ENCODE measurements around the gene ZNF91.
"Not testable (repeated sequence)": the region's sequence is repeated elsewhere in the genome, so short reads cannot be mapped to it uniquely, and the experiment has no call there.

The ZNF91 gene

DNA sequence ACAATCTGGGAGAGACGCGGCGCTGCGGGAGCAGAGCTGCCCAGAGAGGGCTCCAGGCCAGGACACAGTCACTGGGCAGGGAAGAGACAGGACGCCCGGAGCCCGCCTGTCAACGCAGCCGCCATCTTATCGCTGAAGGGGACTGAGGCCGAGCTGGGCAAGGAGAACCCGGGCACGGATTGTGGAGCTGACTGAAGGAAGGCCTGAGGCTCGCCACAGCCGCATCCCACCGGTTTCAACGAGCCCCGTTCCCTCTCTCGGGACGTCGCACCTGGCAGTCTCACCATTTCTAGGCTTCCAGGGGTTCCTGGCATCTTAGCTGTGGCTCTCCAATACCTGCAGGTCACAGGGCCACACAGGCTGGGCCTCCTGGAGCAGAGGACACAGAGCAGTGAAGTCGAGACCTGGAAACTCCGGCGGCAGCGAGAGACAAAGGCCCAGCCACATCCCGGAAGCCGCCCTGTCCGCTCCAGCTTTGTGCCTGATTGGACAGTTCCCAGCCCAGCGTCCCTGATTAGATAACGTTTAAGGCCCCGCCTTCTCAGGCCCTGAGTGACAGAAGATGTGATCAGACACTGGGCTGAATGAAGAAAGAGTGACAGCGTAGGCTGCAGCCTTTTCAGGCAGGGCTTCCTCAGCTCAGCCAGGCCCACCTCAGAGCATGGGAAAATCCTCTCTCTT, at the start of gene ZNF91:
Gene ZNF91 (minus strand): TSS at position 431 of the 681 bp plus-strand sequence. CDS start 117 bp downstream, at position 314.
- DNase-seq: peak; percentile 95

- no peak for DNase-seq
Observed at GRCh38 chr19:23440791-23441190, 45.5 kb upstream of the ZNF91 start.

- DNase-seq: no peak
Observed at GRCh38 chr19:23440207-23440606, 44.9 kb upstream of the ZNF91 start.

- no peak for DNase-seq
Observed at GRCh38 chr19:23439623-23440022, 44.4 kb upstream of the ZNF91 start.

- DNase-seq: no peak
Observed at GRCh38 chr19:23437901-23438300, 42.6 kb upstream of the ZNF91 start.

DNA sequence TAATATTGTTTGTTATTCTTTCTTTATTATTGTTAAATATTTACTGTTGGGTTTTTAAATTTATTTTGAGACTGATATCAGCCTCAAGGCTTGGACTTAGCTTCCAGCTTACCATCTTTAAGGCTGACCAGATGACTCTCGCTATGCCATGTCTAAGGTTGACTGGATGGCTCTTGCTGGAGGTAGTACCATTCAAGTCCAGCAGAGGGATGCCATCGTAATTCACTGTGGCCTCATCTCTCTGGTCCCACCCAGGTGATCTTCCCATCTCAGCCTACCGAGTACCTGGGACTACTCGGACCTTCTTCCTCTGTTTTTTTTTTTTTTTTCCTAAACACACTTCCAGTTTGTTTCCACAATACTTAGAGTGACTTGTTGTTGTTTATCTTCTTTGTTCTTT, 41.7 kb upstream of the ZNF91 start:
- no peak for DNase-seq

GRCh38 chr19:23436318-23436717, 41.0 kb upstream of the ZNF91 start:
- no peak for DNase-seq

GRCh38 chr19:23420824-23421223, 25.6 kb upstream of the ZNF91 start:
- DNase-seq: no peak

DNA sequence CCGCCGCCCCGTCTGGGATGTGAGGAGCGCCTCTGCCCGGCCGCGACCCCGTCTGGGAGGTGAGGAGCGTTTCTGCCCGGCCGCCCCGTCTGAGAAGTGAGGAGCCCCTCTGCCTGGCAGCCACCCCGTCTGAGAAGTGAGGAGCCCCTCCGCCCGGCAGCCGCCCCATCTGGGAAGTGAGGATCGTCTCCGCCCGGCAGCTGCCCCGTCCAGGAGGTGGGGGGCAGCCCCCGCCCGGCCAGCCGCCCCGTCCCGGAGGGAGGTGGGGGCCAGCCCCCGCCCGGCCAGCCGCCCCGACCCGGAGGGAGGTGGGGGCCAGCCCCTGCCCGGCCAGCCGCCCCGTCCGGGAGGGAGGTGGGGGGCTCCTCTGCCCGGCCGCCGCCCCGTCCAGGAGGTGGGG, 24.0 kb upstream of the ZNF91 start:
- DNase-seq: not testable (repeated sequence)

- no peak for DNase-seq
Observed at GRCh38 chr19:23415561-23416191, 20.4 kb upstream of the ZNF91 start.

DNA sequence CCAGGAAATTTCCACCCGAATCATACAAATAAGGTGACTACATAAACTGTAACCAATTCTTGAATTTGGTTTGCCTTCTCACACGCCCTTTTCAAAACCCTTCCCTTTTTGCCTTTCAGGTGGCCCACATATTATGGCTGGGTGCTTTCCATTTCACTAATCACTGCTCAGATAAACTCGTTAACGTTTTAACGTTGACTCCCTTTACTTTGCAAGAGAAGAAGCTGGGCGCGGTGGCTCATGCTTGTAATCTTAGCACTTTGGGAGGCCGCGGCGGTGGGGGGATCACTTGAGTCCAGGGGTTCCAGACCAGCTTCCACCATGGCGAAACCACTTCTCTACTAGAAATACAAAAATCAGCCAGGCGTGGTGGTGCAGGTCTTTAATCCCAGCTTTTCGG, 19.8 kb upstream of the ZNF91 start:
- no peak for DNase-seq

DNA sequence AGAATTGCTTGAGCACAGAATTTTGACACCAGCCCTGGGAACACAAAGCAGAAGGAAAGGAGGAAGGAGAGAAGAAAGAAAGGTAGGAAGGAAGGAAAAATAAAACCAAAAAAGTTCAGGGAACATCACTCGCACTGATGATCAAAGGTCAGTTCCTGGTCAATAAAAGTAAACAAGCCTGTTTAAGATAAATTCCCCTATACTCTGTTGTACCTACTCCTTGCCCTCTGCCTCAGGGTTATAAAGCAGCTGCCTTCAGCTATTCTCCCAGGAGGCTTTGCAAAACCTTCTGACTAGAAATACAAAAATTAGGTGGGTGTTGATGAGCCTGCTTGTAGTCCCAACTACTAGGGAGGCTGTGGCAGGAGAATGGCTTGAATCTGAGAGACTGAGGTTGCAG, 14.9 kb upstream of the ZNF91 start:
- DNase-seq: no peak

DNA sequence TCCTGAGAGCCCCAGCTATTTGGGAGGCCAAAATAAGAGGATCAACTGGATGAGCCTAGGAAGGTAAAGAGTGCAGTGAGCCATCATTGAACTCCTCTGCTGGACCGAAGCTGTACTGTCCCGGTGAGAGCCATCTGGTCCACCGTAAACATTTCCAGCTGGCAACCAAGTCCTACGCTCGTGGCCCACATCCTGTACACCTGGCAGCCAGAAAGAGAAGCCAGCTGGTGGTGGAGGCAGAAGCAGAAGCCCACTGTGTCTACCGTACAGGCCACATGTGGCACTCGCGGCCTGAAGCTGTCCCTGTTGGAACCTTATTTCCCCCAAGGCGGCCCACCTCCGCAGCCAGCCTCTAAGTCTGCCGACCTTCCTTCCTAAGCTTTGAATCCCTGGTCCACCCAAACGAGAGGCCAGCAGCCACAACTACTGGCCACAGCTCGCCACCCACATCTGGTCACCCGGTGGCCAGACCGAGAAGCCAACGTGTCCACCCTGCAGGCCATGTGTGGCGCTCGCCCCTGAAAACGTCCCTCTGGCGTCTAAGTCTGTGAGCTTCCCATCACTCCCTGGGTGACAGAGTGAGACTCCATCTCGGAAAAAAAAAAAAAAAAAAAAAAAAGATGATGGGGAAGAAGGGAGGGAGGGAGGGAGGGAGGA, 14.2 kb upstream of the ZNF91 start:
- DNase-seq: no peak

- DNase-seq: no peak
Observed at GRCh38 chr19:23407616-23408133, 12.4 kb upstream of the ZNF91 start.

- DNase-seq: no peak
Observed at GRCh38 chr19:23406721-23407120, 11.4 kb upstream of the ZNF91 start.

DNA sequence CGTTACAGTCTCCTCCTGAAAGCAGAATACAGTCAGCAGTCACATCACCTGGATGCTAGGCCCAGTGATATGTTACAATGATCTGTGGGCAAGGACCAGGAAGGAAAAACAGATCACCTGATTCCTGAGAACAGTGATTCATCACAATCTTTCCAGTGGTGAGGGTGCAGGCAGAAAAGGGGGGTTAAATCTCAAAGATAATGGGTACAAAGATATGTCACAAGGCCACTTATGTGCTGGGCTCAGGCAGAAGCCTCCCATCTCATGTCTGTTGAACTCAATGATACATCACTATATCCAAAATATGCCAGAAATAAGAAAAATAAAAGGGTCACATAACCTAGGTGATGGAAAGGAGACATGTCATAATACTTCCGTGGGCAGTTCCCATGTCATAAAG, 10.8 kb upstream of the ZNF91 start:
- DNase-seq: no peak

- DNase-seq: no peak
Observed at GRCh38 chr19:23404676-23405075, 9.4 kb upstream of the ZNF91 start.

- no peak for DNase-seq
Observed at GRCh38 chr19:23403581-23404324, 8.5 kb upstream of the ZNF91 start.

DNA sequence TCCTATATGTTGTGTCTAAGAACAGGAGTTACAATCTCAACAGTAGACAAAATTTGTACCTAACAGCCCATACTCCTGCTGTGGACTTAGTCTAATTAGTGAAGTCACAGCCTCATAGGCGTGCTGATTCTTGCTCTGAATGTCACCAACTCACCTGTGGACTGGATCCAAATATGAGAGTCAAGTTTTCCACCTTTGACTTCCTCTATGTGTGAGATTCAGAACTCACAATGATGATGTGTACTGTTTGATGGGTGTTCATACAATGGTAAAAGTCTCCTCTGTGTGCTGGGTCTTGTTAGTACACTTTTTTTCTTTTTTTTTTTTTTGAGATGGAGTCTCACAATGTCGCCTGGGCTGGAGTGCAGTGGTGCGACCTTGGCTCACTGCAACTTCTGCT, 7.8 kb upstream of the ZNF91 start:
- no peak for DNase-seq

- DNase-seq: no peak
Observed at GRCh38 chr19:23402388-23402787, 7.1 kb upstream of the ZNF91 start.

DNA sequence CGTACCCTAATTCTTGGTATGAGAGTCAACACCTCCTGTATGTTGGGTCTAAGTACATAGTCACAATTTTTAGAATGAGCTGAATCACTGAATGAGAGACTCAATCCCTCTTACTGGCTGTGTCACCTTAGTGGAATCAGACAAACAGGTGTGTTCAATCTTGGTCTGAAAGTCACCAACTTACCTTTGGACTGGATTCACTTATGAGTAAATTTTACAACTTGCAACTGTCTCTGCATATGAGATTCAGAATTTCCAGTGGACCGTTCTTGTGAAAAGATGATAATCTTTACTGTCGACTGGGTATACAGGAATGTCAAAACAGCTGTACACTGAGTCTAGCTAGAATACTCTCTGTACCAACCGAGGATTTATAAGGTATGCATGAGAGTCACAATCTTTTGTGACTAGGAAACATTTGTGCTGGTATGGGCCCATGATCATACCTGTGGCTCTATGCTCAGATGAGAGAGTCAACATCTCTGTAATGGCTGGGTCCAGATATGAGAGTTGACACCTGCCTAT, 5.9 kb upstream of the ZNF91 start:
- DNase-seq: no peak

- no peak for DNase-seq
Observed at GRCh38 chr19:23399443-23399842, 4.2 kb upstream of the ZNF91 start.

- DNase-seq: not testable (repeated sequence)
Observed at GRCh38 chr19:23395722-23396117, 449 bp upstream of the ZNF91 start.
